PC-3 (cell line): ENCODE data around the gene TAF1B.
"Not testable (repeated sequence)": the region's sequence is repeated elsewhere in the genome, so short reads cannot be mapped to it uniquely, and the experiment has no call there.

Experiments
- EZH2 ChIP-seq: fragments of 300-600 bp; sonication (generic); IDR thresholded peaks from one replicate; pipeline ENCODE4 v1.6.1; 2017; ENCODE audit warnings: antibody characterized with exemption, mild to moderate bottlenecking, low read length; ENCODE audit not compliant: unreplicated experiment
- TF ChIP-seq, protein P1 (sequence below): fragments of 300-600 bp; sonication (generic); conservative IDR thresholded peaks from 2 replicates; pipeline ENCODE4 v1.5.1; 2017; ENCODE audit warnings: antibody characterized with exemption, low read depth, mild to moderate bottlenecking, low read length

DNA sequence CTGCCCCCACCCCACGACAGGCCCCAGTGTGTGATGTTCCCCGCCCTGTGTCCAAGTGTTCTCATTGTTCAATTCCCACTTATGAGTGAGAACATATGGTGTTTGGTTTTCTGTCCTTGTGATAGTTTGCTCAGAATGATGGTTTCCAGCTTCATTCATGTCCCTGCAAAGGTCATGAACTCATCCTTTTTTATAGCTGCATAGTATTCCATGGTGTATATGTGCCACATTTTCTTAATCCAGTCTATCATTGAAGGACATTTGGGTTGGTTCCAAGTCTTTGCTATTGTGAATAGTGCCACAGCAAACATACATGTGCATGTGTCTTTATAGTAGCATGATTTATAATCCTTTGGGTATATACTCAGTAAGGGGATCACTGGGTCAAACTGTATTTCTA lies 83.7 kb downstream of the TAF1B start:
- TF ChIP-seq EZH2 = not testable (repeated sequence)
- TF ChIP-seq, protein P1, sequence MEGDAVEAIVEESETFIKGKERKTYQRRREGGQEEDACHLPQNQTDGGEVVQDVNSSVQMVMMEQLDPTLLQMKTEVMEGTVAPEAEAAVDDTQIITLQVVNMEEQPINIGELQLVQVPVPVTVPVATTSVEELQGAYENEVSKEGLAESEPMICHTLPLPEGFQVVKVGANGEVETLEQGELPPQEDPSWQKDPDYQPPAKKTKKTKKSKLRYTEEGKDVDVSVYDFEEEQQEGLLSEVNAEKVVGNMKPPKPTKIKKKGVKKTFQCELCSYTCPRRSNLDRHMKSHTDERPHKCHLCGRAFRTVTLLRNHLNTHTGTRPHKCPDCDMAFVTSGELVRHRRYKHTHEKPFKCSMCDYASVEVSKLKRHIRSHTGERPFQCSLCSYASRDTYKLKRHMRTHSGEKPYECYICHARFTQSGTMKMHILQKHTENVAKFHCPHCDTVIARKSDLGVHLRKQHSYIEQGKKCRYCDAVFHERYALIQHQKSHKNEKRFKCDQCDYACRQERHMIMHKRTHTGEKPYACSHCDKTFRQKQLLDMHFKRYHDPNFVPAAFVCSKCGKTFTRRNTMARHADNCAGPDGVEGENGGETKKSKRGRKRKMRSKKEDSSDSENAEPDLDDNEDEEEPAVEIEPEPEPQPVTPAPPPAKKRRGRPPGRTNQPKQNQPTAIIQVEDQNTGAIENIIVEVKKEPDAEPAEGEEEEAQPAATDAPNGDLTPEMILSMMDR = not testable (repeated sequence)
